NCI-H1436 (cell line): ENCODE measurements around the gene JOSD2.
A peak's percentile ranks its signal among the peaks of the same experiment; 100 is the strongest.

Experiments
- DNase-seq: peaks from one replicate; lab custom pipeline; 2025; lab: John Stamatoyannopoulos, UW

The JOSD2 gene

GRCh38 chr19:50495020-50495531, 15.9 kb downstream of the JOSD2 start:
- DNase-seq, result no peak

- no peak for DNase-seq
Observed at GRCh38 chr19:50494186-50495019, 16.6 kb downstream of the JOSD2 start.

GRCh38 chr19:50493171-50493570, 17.8 kb downstream of the JOSD2 start:
- DNase-seq, result no peak

- DNase-seq, result peak; percentile 37
Observed at GRCh38 chr19:50492303-50493052, 18.5 kb downstream of the JOSD2 start.

- DNase-seq, result no peak
Observed at GRCh38 chr19:50490991-50491472, 20.0 kb downstream of the JOSD2 start.

- DNase-seq, result no peak
Observed at GRCh38 chr19:50490411-50490811, 20.6 kb downstream of the JOSD2 start.

GRCh38 chr19:50489461-50490011, 21.5 kb downstream of the JOSD2 start:
- DNase-seq, result no peak

GRCh38 chr19:50488389-50489194, 22.4 kb downstream of the JOSD2 start:
- no peak for DNase-seq

- DNase-seq, result no peak
Observed at GRCh38 chr19:50486823-50487515, 24.0 kb downstream of the JOSD2 start.

GRCh38 chr19:50485284-50485955, 25.6 kb downstream of the JOSD2 start:
- no peak for DNase-seq

GRCh38 chr19:50482916-50483315, 28.1 kb downstream of the JOSD2 start:
- DNase-seq, result no peak

GRCh38 chr19:50482271-50482855, 28.6 kb downstream of the JOSD2 start:
- DNase-seq, result no peak

- no peak for DNase-seq
Observed at GRCh38 chr19:50481351-50482149, 29.4 kb downstream of the JOSD2 start.

- DNase-seq, result no peak
Observed at GRCh38 chr19:50480281-50481111, 30.5 kb downstream of the JOSD2 start.

GRCh38 chr19:50479761-50480251, 31.2 kb downstream of the JOSD2 start:
- no peak for DNase-seq

GRCh38 chr19:50478901-50479715, 31.9 kb downstream of the JOSD2 start:
- DNase-seq, result no peak
